GM12892 (cell line): Measurements from ENCODE around the gene ZBTB16.

Experiments used
- POLR2A ChIP-seq: IDR thresholded peaks from 2 replicates; pipeline ENCODE4 v1.6.1; 2011; ENCODE audit warnings: low read depth, low read length, control low read depth
- POLR2AphosphoS5 ChIP-seq: IDR thresholded peaks from 2 replicates; pipeline ENCODE4 v1.6.1; 2011; ENCODE audit warnings: low read depth, low read length, control low read depth
- TAF1 ChIP-seq: IDR thresholded peaks from 2 replicates; pipeline ENCODE4 v1.6.1; 2011; ENCODE audit warnings: low read depth, mild to moderate bottlenecking, control low read depth, low read length, borderline replicate concordance

DNA sequence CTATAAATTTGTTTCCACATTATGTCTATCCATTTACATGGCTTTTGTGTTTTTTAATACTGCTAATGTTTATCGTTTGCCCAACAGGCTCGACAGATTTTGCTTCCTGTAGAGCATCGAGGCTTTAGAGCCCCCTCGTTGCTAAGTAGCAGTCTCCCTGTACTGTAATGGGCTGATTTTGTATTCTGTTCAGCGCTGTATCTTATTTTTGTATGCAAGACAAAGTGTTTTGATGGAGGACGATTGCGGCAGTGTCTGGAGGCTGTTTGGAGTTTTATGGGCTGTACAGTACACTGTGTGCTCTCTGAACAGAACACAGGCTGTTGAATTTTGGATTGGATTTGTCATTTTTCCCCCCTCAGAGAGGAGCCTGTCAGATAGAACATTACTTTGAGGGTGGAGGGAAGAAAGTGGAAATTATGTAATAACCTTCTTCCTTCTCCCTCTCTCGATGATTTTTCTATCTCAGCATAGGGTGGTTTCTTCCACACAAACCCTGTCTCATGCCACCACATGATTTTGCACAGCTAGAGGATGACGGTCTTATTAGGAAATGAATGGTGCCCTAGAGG lies 104.4 kb downstream of the ZBTB16 start:
- TF ChIP-seq TAF1 (no peak), POLR2A (no peak), POLR2AphosphoS5 (no peak)
